GM21825 (cell line): ENCODE results near the gene CIRBP.
"Not testable (repeated sequence)": the region's sequence is repeated elsewhere in the genome, so short reads cannot be mapped to it uniquely, and the experiment has no call there.

Source experiments
- ATAC-seq: cut with Tn5 transposase; IDR thresholded peaks from one replicate; pipeline ENCODE4 v1.9.1; 2021; ENCODE audit warnings: mild to moderate bottlenecking, moderate library complexity; ENCODE audit not compliant: unreplicated experiment

The CIRBP gene

GRCh38 chr19:1307755-1308303 is 38.7 kb downstream of the CIRBP start:
- no peak for ATAC-seq

DNA sequence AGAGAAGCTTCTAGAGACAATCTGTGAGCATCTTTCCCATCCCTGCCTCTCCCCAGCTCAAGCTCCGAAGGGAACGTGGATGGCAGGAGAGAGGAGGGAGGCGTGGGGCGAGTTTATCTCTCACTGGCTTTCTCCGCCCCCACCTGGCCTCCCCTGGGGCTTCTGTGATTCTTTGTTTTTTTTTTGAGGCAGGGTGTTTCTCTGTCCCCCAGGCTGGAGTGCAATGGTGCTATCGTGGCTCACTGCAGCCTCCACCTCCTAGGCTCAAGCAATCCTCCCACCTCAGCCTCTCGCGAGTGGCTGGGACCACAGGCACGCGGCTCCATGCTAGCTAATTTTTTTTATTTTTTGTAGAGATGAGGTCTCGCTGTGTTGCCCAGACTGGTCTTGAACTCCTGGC is 39.6 kb downstream of the CIRBP start:
- no peak for ATAC-seq

- no peak for ATAC-seq
Measured at GRCh38 chr19:1309977-1310852, 41.1 kb downstream of the CIRBP start.

DNA sequence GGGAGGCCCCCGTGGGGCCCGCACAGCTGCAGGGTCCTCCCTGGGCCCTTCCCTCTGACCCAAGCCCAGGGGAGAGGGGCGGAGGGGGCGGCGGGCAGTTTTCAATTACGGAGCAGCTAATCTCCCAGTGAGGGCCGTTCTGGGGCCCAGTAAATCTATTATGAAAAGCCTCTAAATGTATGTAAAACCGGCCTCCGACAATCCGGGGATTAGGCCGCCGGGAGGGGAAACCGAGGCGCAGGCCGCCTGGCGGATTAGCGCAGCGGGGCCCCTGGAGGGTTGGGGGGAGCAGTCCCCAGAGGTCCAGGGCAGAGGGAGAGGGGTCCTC is 41.7 kb downstream of the CIRBP start:
- no peak for ATAC-seq

DNA sequence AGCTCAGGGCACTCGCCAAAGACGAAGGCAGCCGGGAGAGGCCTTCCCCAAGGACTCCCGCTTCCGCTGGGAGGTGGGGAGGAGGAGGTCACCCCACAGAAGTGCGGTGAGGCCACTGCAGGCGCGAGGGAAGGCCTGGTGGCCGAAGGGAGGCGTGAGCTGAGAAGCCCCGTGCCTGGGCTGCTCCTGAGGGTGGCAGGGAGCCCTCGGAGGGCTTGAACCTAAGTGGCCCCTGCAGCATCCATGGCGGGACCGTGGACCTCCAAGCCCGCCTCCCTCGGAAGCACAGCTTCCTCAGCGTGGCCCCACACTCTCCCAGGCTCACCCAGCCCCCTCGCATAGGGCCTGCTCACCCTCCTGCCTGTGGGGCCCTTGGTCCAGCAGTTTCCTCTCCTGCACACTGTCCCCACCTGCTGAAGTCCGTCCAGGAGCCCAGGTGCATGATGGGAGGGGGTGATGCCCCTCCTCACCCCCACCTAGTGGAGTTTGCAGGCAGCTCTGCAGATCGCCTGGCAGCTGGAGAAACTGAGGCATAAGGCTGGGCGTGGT is 42.5 kb downstream of the CIRBP start:
- no peak for ATAC-seq

GRCh38 chr19:1312767-1313694 is 43.9 kb downstream of the CIRBP start:
- ATAC-seq, result no peak

- ATAC-seq, result no peak
Measured at GRCh38 chr19:1313695-1314613, 44.8 kb downstream of the CIRBP start.

DNA sequence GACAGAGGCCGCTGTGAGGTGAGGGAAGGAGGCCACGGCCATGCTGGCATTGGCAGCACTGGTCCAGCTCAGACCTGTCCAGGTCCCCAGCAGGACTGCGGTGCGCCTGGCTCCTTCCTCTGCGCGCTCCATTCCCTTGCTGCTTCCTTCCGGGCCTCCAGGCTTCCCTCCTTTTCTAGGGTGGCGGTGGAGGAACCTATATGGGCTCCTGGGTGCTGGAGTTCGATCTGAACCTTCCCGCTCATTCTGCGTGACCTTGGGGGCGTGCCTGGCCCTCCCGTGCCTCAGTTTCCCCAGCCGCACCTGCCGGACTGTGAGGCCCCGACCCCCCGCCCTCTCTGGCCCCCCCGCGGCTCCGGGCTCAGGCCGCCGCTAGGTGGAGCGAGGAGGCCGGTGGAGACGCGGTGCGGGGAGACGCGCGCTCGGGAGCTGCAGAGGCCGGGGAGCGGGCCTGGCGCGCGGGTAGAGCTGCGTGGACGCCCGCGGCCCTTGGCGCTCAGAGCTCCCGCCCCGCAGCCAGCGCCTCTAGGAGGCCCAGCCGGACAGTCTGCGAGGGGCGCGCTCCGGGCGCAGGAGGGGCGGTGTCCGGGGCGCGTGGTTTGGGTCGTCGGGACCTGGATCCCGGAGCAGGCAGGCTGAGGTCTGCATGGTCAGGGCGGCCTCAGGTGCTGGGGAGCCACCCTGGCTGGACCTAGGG is 46.5 kb downstream of the CIRBP start:
- ATAC-seq, result no peak

GRCh38 chr19:1316466-1316865 is 47.3 kb downstream of the CIRBP start:
- ATAC-seq, result no peak

GRCh38 chr19:1317274-1318003 is 48.3 kb downstream of the CIRBP start:
- no peak for ATAC-seq

GRCh38 chr19:1318678-1319471 is 49.7 kb downstream of the CIRBP start:
- no peak for ATAC-seq

DNA sequence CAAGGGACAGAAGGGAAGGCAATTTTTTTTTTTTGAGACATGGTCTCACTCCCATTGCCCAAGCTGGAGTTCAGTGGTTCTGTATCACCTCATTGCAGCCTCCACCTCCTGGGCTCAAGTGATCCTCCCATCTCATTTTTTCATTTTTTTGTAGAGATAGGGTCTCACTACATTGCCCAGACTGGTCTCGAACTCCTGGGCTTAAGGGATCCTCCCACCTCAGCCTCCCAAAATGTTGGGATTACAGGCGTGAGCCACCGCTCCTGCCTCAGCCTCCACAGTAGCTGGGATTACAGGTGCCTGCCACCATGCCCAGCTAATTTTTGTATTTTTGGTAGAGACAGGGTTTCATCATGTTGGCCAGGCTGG is 51.1 kb downstream of the CIRBP start:
- ATAC-seq, result not testable (repeated sequence)

DNA sequence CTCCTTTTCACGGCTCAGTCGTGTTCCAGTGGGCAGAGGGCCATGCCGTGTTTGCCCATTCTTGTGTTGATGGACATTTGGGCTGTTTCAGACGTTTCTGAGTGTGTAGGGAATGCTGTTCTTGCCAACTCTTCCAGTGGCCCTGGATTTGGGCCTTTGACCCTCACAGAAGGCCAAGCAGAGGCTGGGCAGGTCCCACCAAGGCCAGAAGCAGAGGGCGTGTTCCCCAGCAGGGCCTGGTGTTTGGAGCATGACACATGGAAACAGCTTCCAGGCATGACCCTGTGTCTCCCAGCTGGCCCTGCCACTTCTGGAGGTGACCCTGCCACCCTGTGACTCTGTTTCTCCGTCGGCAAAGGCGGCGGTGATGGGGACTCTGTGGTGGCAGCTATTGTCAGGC is 52.4 kb downstream of the CIRBP start:
- ATAC-seq, result no peak

- ATAC-seq, result no peak
Measured at GRCh38 chr19:1322198-1322981, 53.3 kb downstream of the CIRBP start.

- ATAC-seq, result no peak
Measured at GRCh38 chr19:1324249-1324805, 55.2 kb downstream of the CIRBP start.
